Natural killer cell (primary cell): ENCODE results near the gene KLHL20. TPM values are rescaled to one million over a fixed set of nuclear protein-coding genes. Genes with fewer than 3 reads are reported as not detected.
A peak's percentile ranks its signal among the peaks of the same experiment; 100 is the strongest.
"Not testable (repeated sequence)": the region's sequence is repeated elsewhere in the genome, so short reads cannot be mapped to it uniquely, and the experiment has no call there.

Experiments
- ATAC-seq, 3 donors: fragments of 150-1000 bp in 2 of 3; fragments of 200-7000 bp in 1 of 3; cut with Tn5 transposase; 1 replicate in 1 of 3; 2 replicates in 2 of 3; pipeline ENCODE4 v1.10.0; 2021; ENCODE audit warnings: mild to moderate bottlenecking in 2 of 3, moderate library complexity in 2 of 3
- DNase-seq, 2 donors: peaks; one replicate each; pipeline versions ENCODE4 v3.0.0 to v3.0.0-alpha.2; 2013 to 2021; ENCODE audit warnings: mixed read lengths in 1 of 2
- H3K27ac ChIP-seq: one replicate; pipeline ENCODE4 v1.5.1; 2013; ENCODE audit warnings: mild to moderate bottlenecking, low read length
- H3K27me3 ChIP-seq: one replicate; pipeline ENCODE4 v1.6.1; 2013; ENCODE audit warnings: low read length; ENCODE audit not compliant: control insufficient read depth, insufficient read depth
- H3K36me3 ChIP-seq: one replicate; pipeline ENCODE4 v1.6.1; 2013; ENCODE audit warnings: low read length; ENCODE audit not compliant: control insufficient read depth, insufficient read depth
- H3K4me1 ChIP-seq: one replicate; pipeline ENCODE4 v1.6.1; 2013; ENCODE audit warnings: low read length; ENCODE audit not compliant: control insufficient read depth, insufficient read depth
- H3K4me3 ChIP-seq: one replicate; pipeline ENCODE4 v1.5.1; 2013; ENCODE audit warnings: low read length
- H3K9me3 ChIP-seq: one replicate; pipeline ENCODE4 v1.6.1; 2013; ENCODE audit warnings: low read length; ENCODE audit not compliant: control insufficient read depth, insufficient read depth
- H3K27ac Mint-ChIP-seq, 2 donors: one replicate each; pipeline ENCODE4 v1.8.0; 2022; ENCODE audit warnings: mild to moderate bottlenecking in 2 of 2, mixed read lengths in 2 of 2, moderate library complexity in 1 of 2
- H3K27me3 Mint-ChIP-seq, 2 donors: one replicate each; pipeline ENCODE4 v1.8.0; 2022; ENCODE audit warnings: low read depth in 2 of 2, mixed read lengths in 2 of 2
- H3K36me3 Mint-ChIP-seq: one replicate; pipeline ENCODE4 v1.8.0; 2022; ENCODE audit warnings: mixed read lengths
- H3K4me1 Mint-ChIP-seq, 2 donors: one replicate each; pipeline ENCODE4 v1.8.0; 2022; ENCODE audit warnings: mixed read lengths in 2 of 2
- H3K4me3 Mint-ChIP-seq: one replicate; pipeline ENCODE4 v1.8.0; 2022; ENCODE audit warnings: mild to moderate bottlenecking, moderate library complexity, mixed read lengths
- H3K9me3 Mint-ChIP-seq, 2 donors: one replicate each; pipeline ENCODE4 v1.8.0; 2022; ENCODE audit warnings: mixed read lengths in 2 of 2
- CTCF ChIP-seq: fragments of 200-600 bp; IDR thresholded peaks from one replicate; pipeline ENCODE4 v1.8.0; 2022; ENCODE audit warnings: antibody characterized with exemption
- WGBS: methylation state at CpG from one replicate; pipeline ENCODE4 v1.1.7; 2013; ENCODE audit warnings: missing lambda C conversion rate; ENCODE audit not compliant: insufficient coverage; 5-methylcytosine and 5-hydroxymethylcytosine counted together
- intact Hi-C: fragments of 100-400 bp; cut with micrococcal nuclease; formaldehyde crosslinking; loops from one replicate; pipeline ENCODE4 v1.14.2; 2022
- total RNA-seq, 4 donors: library from RNA; stranded (reverse); fragments of 120-200 nt in 1 of 4; gene quantifications; one replicate each; pipeline versions ENCODE4 v1.2.3 to v1.2.4, GENCODE V29; 2013 to 2022

Gene KLHL20
- 10 to 100 TPM; 31.4 to 34.5 (median 33.1) TPM for total RNA-seq
- total RNA-seq (2013) = 31.9 TPM

- H3K27ac Mint-ChIP-seq = peak within 1 kb of the TSS; percentile 95 to 96
- H3K4me3 Mint-ChIP-seq = peak within 1 kb of the TSS; percentile 96
Measured at GRCh38 chr1:173714759-173715537, at the start of gene KLHL20. Gene KLHL20 (plus strand): TSS chr1:173714981. CDS start chr1:173716044, 1,063 bp downstream.

GRCh38 chr1:173666646-173667045 lies 48.1 kb upstream of the KLHL20 start:
- 86% methylated on average over 2 of the region's 3 CpGs for WGBS
- no peak overlapping the region for H3K4me3 Mint-ChIP-seq

More at GRCh38 chr1:173714759-173715537, at the start of gene KLHL20:
- intact Hi-C loops = loop anchor here (5.0 to 10.0 kb wide), 3 partner anchors 110 to 280 kb away; partner anchors contain the start of genes CENPL and DARS2
- Histone ChIP-seq H3K4me3 (peak within 1 kb of the TSS; percentile 99), H3K27ac (peak within 1 kb of the TSS; percentile 94), H3K27me3 (peaks cover 3% of the 10 kb centered on the region), H3K36me3 (peaks cover 3% of the 10 kb centered on the region), H3K9me3 (no peaks in the 10 kb centered on the region), H3K4me1 (no peaks in the 10 kb centered on the region)
- TF ChIP-seq CTCF = no peak
- under 1% methylated on average over 43 of the region's 43 CpGs for WGBS
- peak; percentile 68 to 93 for DNase-seq
- Mint-ChIP-seq H3K36me3 (no peaks in the 10 kb centered on the region), H3K4me1 (peaks cover 24 to 26% of the 10 kb centered on the region in 2 donors), H3K27me3 (peaks cover 14 to 35% of the 10 kb centered on the region in 2 donors), H3K9me3 (no peaks in the 10 kb centered on the region)
- ATAC-seq = peak; percentile 92 to 97 (median 95)

GRCh38 chr1:173669491-173669941 lies 45.3 kb upstream of the KLHL20 start, which contains the start of gene ANKRD45:
Gene ANKRD45 (minus strand): TSS chr1:173669851. CDS start chr1:173659418, 10,433 bp downstream.
- Mint-ChIP-seq H3K27me3 (peaks cover 41 to 50% of the 10 kb centered on the region in 2 donors), H3K36me3 (peaks cover 7% of the 10 kb centered on the region), H3K27ac (no peak within 1 kb of the TSS), H3K9me3 (no peaks in the 10 kb centered on the region), H3K4me1 (peaks cover 6 to 11% of the 10 kb centered on the region in 2 donors), H3K4me3 (no peak within 1 kb of the TSS)
- ATAC-seq = no peak
- H3K27ac ChIP-seq = no peak within 1 kb of the TSS
- intact Hi-C loops = no loop called here
- TF ChIP-seq CTCF = no peak
- H3K4me3 ChIP-seq = no peak within 1 kb of the TSS
- peak in 1 of 2 donors; percentile 25 for DNase-seq
- 7% methylated on average over 33 of the region's 33 CpGs for WGBS
- peaks cover 10% of the 10 kb centered on the region for H3K27me3 ChIP-seq
- H3K4me1 ChIP-seq = peaks cover 6% of the 10 kb centered on the region
- H3K36me3 ChIP-seq = no peaks in the 10 kb centered on the region
- no peaks in the 10 kb centered on the region for H3K9me3 ChIP-seq

More at GRCh38 chr1:173666646-173667045, 48.1 kb upstream of the KLHL20 start:
- Mint-ChIP-seq H3K9me3 (no peaks in the 10 kb centered on the region), H3K27me3 (peaks cover 41 to 47% of the 10 kb centered on the region in 2 donors), H3K27ac (no peak overlapping the region), H3K36me3 (peaks cover 7% of the 10 kb centered on the region), H3K4me1 (peaks cover 6 to 11% of the 10 kb centered on the region in 2 donors)
- Histone ChIP-seq H3K9me3 (no peaks in the 10 kb centered on the region), H3K36me3 (no peaks in the 10 kb centered on the region), H3K4me3 (no peak overlapping the region), H3K27ac (no peak overlapping the region), H3K4me1 (peaks cover 6% of the 10 kb centered on the region), H3K27me3 (peaks cover 10% of the 10 kb centered on the region)
- ATAC-seq (no peak), DNase-seq (no peak)
- no peak for TF ChIP-seq CTCF
- intact Hi-C loops = no loop called here

GRCh38 chr1:173674496-173674895 lies 40.3 kb upstream of the KLHL20 start:
- ATAC-seq, H3K27me3 ChIP-seq: not testable (repeated sequence)
- 78% methylated on average over 2 of the region's 2 CpGs for WGBS

GRCh38 chr1:173680152-173680551 lies 34.6 kb upstream of the KLHL20 start:
- not testable (repeated sequence) for H3K36me3 Mint-ChIP-seq

More at GRCh38 chr1:173674496-173674895, 40.3 kb upstream of the KLHL20 start:
- H3K27ac Mint-ChIP-seq, H3K36me3 Mint-ChIP-seq, H3K4me1 Mint-ChIP-seq, H3K9me3 ChIP-seq, DNase-seq, H3K4me1 ChIP-seq, H3K4me3 Mint-ChIP-seq, H3K9me3 Mint-ChIP-seq, H3K27ac ChIP-seq, intact Hi-C loops, H3K36me3 ChIP-seq, H3K4me3 ChIP-seq: not testable (repeated sequence)
- peaks cover 24 to 50% of the 10 kb centered on the region in 2 donors for H3K27me3 Mint-ChIP-seq

More at GRCh38 chr1:173680152-173680551, 34.6 kb upstream of the KLHL20 start:
- DNase-seq, H3K27me3 ChIP-seq, H3K36me3 ChIP-seq, H3K27ac Mint-ChIP-seq, H3K4me3 Mint-ChIP-seq, H3K9me3 ChIP-seq, H3K4me1 ChIP-seq, intact Hi-C loops, H3K27ac ChIP-seq, H3K4me1 Mint-ChIP-seq, H3K4me3 ChIP-seq, ATAC-seq, H3K9me3 Mint-ChIP-seq: not testable (repeated sequence)
- H3K27me3 Mint-ChIP-seq = peaks cover 14 to 24% of the 10 kb centered on the region in 2 donors
- WGBS = 81% methylated on average over 4 of the region's 5 CpGs
